Brain pericyte (primary cell): ENCODE data around the gene DNAH8.
"Not testable (repeated sequence)": the region's sequence is repeated elsewhere in the genome, so short reads cannot be mapped to it uniquely, and the experiment has no call there.

Experiments used
- DNase-seq: peaks from one replicate; pipeline ENCODE4 v3.0.0-alpha.2; 2012; ENCODE audit warnings: low read depth, low spot score

The DNAH8 gene

DNA sequence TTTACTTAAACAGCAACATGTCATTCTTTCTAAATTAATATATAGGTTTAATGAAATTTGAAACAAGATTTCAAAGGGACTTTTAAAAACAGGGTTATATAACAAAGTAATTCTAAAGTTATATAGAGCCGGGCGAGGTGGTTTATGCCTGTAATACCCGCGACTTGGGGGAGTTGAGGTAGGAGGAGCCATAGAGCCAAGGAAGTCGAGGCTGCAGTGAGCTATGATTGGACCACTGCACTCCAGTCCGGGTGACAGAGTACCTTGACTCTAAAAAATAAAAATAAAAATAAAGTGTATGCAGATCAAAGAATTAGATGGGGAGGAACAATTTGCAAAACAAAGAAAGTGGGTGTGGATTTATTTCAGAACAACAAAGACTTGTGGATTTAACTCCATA is 182.4 kb downstream of the DNAH8 start:
- DNase-seq = no peak

DNA sequence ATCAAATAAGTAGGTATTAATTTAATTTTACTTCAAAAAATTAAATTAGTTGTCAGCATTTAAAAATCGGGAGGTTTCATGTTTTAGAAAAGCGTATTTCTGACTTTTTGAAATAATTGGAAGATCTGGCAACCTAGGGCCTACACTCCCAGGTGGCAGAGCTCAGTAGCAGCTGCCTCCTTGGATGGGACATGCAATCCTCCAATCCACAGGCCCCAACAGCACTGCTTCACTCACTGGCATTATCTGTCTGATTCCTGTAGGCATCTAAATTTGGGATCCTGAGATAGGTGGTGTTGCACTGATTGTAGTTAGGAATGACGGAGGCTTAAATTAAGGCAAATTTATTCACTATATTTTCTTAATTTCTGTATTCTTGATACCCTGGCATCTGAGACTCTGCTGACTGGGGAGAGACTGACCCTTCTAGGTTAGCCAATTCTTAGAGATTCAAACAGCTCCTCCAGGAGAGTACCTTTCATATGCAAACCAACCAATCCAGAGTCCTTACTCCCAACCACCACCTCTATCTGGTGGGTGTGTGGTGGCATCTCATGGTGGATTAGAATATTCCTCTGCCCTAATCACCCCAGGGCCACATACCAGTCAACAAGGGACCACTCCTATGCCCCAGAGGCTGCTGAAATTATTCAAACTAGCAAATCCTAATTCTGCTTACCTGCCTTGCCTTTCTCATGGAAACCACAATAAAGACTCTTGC is 186.9 kb downstream of the DNAH8 start:
- DNase-seq = no peak

DNA sequence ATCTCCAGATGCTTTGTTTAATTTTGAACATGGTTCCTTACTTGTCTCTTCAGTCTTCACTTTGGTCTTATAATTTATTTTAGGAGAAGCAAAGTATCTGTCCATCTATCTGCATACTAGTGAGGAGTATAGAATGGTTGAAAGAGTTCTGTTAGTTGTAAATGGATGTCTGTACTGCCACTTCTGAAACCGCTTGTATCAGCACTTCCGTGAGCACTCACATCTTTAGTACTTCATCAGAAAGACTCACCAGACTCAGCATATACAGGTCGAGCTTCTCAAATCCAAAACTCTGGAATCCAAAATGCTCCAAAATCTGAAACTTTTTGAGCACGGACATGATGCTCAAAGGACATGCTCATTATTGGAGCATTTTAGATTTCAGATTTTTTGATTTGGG is 191.5 kb downstream of the DNAH8 start:
- DNase-seq = no peak

- DNase-seq = no peak
Observed at GRCh38 chr6:38907264-38907663, 192.2 kb downstream of the DNAH8 start.

GRCh38 chr6:38909015-38909730 is 194.1 kb downstream of the DNAH8 start:
- no peak for DNase-seq

- no peak for DNase-seq
Observed at GRCh38 chr6:38910207-38910606, 195.1 kb downstream of the DNAH8 start.

DNA sequence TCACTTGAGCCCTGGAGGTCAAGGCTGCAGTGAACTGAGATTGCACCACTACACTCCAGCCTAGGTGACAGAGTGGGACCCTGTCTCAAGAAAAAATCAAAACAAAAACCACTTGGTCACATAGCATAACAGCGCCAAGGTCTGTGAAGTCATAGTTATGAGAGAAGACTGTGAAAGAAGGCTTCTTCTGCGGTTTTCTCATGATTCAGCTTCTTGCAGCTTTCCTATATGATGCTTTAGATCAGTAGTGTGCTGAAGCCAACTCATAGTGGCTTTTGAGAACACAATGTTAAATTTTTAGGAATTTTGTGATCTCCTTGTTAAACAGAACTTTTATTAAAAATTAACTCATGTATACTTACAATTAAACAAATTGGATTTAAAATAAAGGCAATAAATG is 197.3 kb downstream of the DNAH8 start:
- DNase-seq = no peak

DNA sequence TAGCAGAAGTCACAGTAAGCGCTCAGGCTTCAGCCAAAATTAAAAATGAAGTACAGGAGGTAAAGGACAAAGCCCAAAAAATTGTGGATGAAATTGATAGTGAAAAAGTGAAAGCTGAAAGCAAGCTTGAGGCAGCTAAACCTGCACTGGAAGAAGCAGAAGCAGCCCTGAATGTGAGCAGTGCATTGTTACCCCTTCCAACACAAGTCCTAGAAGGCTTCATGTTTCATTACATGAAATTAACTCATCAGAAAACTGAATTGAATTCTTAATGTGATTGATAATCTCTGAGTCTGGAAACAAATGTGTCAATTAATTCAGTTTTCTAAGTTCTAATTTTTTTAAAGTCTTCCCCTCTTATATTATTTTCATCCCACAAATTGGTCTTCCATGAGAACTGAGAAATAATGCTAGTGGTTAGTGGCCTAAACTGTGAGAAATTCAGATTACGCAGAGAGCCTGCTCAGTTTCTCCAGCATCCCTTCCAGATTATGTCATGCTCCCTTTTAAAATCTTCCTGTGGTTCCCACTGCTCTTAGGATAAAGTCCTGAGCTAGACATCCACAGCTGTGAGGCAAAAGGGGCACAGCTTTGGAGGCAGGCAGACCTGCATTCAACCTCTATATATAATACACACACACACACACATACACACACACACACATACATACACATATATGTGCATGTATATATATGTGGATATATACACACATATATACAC is 200.3 kb downstream of the DNAH8 start:
- DNase-seq = no peak

- DNase-seq = not testable (repeated sequence)
Observed at GRCh38 chr6:38921540-38921939, 206.4 kb downstream of the DNAH8 start.

DNA sequence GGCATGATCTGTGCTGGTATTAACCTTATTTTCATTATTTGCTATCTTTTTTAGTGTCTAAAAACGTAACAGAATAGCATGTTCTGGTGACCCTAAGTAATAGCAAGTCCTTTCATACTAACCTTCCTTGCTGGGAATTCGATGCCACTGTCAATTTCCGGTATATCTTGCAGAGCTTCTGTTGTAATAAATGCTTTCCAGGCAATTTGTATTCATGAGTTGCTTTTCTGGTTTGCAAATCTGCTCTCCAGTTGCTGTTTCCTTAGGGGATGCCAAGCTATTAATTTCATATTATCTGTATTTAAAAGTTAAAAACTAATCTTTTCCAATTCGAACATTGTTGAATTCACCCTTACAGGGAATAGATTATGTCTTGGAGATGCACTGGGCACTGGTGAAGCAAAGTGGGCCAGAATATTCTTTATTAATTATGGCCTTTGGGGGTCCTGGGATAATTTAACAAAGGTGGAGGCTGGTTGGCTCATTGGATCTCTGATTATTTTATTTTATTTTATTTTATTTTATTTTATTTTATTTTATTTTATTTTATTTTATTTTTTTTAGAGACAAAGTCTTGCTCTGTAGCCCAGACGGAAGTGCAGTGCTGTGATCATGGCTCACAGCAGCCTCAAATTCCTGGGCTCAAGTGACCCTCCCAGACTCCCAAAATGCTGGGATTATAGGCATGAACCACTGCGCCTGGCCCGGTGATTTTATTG is 209.8 kb downstream of the DNAH8 start:
- no peak for DNase-seq

GRCh38 chr6:38929560-38929959 is 214.4 kb downstream of the DNAH8 start:
- no peak for DNase-seq

GRCh38 chr6:38933426-38933825 is 218.3 kb downstream of the DNAH8 start:
- DNase-seq = no peak

DNA sequence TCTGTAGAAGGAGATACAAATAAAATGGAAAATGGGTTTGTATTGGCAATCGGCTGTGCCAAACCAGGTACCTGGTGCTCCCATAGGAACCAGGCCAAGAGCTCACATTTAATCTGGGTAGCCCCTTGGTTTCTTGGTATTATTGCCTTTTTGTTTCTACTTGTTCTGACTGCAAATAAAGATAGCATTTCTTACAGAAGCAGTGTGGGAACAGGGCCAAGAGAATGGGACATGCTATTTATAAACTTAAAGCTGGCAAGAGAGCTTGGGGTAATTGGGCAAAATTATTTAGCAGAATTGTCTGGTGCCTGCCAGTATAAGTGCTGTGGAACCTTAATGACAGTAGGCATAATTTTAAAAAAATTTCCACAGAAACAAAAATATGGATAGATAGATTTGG is 219.9 kb downstream of the DNAH8 start:
- no peak for DNase-seq

- no peak for DNase-seq
Observed at GRCh38 chr6:38937839-38938613, 222.9 kb downstream of the DNAH8 start.

DNA sequence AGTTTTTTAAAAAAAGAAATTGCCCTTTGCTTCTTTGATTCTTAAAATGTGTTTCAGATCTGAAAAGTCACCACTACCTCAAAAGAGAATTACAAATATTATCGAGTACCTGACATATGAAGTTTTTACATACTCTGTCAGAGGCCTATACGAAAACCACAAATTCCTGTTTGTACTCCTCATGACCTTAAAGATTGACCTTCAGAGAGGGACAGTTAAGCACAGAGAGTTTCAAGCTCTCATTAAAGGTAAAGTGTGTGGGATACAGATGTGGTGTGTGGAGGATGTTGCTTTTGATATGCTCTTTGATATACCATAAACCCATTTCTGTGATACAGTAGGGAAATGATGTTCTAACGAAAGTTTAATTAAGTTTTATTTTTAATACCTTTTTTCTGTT is 223.6 kb downstream of the DNAH8 start:
- DNase-seq = no peak

DNA sequence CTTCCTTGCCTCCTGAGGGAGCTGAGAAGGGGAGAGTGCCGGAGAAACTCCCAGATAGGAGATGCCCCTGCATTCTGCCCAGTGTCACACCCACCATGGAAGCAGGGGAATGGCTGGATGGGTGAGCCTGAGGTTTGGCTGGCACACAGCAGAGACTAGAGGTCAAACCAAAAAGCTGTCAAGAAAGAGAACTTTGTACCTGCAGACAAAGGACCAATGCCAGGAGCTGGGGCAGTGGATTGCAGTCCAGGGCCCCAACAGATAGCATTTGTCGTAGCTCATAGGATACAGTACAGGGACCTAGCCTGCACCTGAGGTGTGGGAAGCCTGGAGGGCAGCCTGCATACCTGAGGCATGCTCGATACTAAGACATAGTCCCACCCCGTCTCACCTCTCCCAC is 227.3 kb downstream of the DNAH8 start:
- no peak for DNase-seq

DNA sequence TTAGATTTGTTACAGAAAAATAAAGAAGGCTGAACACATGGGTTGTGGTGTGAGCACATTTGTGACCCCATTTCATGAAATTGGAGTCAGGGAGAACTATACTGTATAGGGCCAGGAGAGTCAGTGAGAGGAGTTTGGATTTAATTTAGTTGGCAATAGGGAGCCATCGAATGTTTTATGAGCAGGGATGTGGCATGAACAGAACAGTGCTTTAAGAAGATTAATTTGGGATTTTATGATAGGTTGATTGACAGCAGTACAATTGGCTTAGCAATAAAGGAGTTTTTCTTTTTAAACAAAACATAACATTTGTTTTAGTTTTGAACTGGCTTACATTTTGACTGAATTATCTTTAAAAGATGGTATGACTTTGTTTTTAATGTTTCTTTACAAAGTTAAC is 227.9 kb downstream of the DNAH8 start:
- no peak for DNase-seq

GRCh38 chr6:38943964-38944363 is 228.9 kb downstream of the DNAH8 start:
- no peak for DNase-seq

GRCh38 chr6:38944655-38945279 is 229.7 kb downstream of the DNAH8 start:
- DNase-seq = no peak

- no peak for DNase-seq
Observed at GRCh38 chr6:38955861-38956260, 240.8 kb downstream of the DNAH8 start.

GRCh38 chr6:38957426-38957825 is 242.3 kb downstream of the DNAH8 start:
- DNase-seq = no peak
